Peyer's patch (tissue), 4 donors: Measurements from ENCODE around the gene BRCA1.

Source experiments
- POLR2A ChIP-seq, 2 donors: fragments of 450-650 bp; IDR thresholded peaks; one replicate each; pipeline ENCODE4 v1.5.1; 2017; ENCODE audit warnings: antibody characterized with exemption in 2 of 2, mild to moderate bottlenecking in 2 of 2, moderate library complexity in 2 of 2
- TF ChIP-seq, protein P1 (sequence below), 6 experiments: fragments of 450-650 bp in 4 of 6; fragments of 200-600 bp in 2 of 6; sonication (generic) in 1 of 6; IDR thresholded peaks; one replicate each; pipeline ENCODE4 v1.5.1; 2017 to 2019; ENCODE audit warnings: antibody characterized with exemption in 6 of 6, mild to moderate bottlenecking in 3 of 6, moderate library complexity in 1 of 6

DNA sequence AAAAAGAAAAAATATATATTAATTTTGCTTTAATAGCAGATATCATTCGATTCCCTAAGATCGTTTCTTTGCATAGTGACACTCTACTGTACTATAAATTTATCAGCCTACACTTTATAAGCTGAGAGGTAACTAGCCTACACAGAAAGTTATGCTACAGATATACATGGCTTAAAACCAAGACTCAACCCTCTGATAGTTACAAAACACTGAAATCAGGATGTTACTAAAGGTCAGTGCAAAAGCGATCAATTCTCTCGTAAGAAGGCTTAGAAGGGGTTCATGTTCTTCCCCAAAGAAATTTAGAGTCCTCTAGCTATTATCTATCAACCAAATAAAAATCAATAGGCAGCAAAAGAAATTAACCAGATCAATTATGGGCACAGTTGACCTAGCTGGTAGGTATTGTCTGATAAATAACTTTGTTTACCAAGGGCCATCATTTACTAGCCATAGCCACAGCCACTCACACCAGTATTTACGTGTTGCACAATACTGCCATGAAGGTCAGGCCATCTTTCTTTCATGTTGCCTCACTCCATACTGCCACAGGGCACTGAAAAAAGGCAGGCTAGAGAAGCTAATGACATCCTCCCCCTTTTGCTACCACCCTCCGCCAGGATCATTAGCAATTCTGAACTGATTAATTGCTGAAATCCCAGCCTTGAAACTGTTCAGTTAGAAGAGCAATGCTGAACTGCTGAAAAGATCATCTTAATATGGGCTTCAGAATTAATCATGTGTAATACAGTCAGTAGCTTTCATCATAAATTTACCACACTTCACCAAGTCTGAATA, 56.4 kb downstream of the BRCA1 start:
- TF ChIP-seq, protein P1, sequence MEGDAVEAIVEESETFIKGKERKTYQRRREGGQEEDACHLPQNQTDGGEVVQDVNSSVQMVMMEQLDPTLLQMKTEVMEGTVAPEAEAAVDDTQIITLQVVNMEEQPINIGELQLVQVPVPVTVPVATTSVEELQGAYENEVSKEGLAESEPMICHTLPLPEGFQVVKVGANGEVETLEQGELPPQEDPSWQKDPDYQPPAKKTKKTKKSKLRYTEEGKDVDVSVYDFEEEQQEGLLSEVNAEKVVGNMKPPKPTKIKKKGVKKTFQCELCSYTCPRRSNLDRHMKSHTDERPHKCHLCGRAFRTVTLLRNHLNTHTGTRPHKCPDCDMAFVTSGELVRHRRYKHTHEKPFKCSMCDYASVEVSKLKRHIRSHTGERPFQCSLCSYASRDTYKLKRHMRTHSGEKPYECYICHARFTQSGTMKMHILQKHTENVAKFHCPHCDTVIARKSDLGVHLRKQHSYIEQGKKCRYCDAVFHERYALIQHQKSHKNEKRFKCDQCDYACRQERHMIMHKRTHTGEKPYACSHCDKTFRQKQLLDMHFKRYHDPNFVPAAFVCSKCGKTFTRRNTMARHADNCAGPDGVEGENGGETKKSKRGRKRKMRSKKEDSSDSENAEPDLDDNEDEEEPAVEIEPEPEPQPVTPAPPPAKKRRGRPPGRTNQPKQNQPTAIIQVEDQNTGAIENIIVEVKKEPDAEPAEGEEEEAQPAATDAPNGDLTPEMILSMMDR (IDR thresholded peaks at IDR 0.05), result no peak
- TF ChIP-seq POLR2A (IDR thresholded peaks at IDR 0.05), result no peak
